SKM-1 treated with dmso at 0.1 percent for 144 hours (cell line): ENCODE measurements around the gene STAT6.
"Not testable (repeated sequence)": the region's sequence is repeated elsewhere in the genome, so short reads cannot be mapped to it uniquely, and the experiment has no call there.

Source experiments
- DNase-seq: peaks from one replicate; lab custom pipeline; 2025; ENCODE audit not compliant: unreplicated experiment; lab: John Stamatoyannopoulos, UW

Gene STAT6

DNA sequence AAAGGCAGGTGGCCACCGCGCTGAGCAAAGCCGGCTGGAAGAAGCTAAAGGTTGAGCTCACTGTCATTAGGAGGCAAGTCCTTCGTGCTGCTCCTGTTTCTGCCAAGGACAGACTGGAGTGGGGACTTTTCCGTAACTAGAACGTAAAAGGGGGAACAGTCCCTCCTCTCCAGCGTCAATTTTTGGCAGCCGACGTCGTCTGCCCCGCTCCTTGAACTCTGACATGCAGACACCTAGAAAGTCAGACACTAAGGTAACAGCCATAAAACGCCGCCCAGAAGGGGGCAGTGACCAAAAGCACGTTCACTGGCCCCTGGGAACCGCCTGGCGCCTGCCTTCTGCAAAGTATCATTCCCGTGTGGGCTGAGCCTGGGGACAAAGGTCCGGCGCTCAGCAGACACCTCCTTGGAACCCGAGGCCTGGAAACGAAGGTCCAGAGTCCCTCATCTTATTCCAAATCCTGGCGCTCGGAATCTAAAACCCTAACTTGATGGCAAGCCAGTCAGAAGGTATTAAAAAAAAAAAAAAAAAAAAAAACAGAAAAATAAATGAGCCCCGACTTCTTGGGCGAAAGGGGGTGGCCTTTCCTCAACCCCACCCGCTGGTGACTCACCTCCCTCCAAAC is 16.1 kb upstream of the STAT6 start:
- DNase-seq, result no peak

- no peak for DNase-seq
Measured at GRCh38 chr12:57126561-57126960, 15.4 kb upstream of the STAT6 start.

GRCh38 chr12:57126061-57126460 is 14.9 kb upstream of the STAT6 start:
- DNase-seq, result no peak

DNA sequence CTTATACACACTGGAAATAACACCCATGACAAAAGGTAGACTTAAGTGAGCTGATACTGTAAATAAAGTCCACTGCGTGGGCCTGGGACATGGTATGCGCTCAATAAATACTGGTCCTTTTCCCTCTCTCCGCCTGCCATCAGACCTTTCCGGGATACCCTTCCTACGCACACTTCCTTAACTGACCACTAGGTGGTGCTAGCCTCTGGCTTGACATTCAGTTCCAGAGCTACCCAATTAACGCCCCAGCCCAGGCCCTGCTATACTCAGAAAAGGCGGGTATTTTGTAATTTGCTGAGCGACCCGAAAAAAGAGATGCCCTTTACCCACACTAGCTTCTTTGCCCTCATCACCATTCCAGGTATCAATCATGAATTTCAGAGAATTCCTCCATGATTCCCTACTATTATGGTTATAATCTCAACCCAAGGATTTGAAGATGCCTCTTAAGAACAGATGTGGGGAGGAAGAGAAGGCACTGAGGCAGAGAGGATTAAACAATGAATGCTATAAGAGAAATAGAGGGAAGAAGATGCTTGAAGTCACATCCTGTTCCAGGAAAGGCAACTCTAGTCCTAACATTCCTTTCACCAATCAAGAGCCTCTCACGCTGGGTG is 13.2 kb upstream of the STAT6 start:
- DNase-seq, result peak; percentile 31

DNA sequence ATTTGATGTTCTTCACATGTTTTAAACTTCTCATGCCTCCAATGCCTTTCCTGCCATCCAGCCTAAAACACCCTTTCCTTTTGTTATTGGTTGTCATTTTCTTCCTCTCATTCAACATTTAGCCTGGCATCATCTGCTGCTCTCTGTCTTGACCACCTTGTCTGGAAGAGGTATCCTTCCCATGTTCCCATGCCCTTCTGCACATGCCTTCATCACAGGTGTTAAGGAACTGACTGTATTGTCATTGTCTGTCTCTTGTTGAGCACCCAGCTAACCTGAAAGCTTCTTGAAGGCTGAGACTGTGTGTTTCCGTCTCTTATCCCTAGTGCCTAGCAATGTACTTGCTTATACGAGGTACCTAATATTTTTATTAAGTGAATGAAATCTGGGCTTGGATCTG is 12.7 kb upstream of the STAT6 start:
- no peak for DNase-seq

DNA sequence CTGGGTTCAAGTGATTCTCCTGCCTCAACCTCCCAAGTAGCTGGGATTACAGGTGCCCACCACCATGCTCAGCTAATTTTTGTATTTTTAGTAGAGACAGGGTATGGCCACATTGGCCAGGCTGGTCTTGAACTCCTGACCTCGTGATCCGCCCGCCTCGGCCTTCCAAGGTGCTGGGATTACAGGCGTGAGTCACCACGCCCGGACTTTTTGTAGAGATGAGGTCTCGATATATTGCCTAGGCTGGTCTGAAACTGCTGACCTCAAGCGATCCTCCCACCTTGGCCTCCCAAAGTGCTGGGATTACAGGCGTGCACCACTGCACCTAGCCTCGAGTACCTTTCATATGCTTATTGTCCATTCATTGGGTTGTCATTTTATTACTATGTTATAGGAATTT is 9.6 kb upstream of the STAT6 start:
- DNase-seq, result not testable (repeated sequence)

- DNase-seq, result no peak
Measured at GRCh38 chr12:57119294-57120085, 8.3 kb upstream of the STAT6 start.

DNA sequence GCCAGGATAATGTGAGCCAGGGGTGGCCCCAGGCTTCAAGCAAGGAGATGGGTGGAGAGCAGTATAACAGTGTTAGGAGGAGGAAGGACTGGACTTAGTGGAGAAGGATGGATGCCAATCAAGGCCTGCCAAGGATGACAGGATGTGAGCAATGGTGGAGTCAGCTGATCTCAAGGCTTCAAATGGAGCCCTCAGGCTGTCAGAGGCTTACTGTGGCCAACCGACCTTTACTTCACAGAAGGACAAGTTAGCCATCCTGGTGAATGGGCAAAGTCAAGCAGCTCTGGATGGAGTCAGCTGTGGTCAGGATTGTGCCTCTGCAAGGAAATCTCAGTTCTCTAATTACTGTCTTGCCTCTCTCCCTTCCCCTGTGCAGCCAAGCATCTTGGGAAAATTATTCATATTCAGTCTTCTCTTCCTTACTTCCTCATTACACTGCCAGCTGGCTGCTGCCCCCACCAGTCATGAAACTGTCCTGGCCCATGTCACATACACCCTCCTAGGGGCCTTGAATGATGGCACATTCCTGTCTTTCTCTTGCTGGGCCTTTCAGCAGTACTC is 7.6 kb upstream of the STAT6 start:
- peak; percentile 20 for DNase-seq

DNA sequence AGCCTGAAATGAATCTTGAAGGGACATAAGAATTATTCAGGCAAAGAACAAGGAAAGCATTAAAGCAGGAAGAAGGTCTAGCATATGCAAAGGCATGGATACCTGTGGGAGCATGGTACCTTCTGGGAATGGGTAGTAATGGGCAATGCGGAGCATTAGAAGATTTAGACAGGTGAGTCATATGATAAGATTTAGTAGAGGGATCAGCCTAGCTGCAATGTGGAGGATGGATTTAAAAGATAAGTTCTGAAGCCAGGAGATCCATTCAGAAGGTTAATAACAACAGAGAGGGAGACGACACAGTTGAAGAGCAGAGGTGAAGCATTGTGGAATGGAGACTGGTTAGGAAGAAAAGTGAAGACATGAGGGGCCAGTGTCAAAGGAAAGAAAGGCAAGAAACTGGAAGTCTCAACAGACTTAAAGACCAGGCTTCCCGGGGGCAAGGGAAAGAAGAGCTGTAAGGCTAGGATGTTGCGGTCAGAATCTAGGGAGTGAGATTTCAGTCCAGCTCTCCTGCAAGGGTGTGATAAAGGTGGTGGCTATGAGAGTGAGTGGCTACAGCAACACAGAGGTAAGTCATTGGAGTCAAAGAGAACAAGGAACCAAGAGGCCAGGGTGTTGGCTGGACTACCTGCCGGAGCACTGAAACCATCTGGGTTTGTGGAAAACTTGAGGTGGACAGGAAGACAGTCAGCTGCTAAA is 5.6 kb upstream of the STAT6 start:
- DNase-seq, result no peak

- DNase-seq, result no peak
Measured at GRCh38 chr12:57112492-57113294, 1.5 kb upstream of the STAT6 start.

DNA sequence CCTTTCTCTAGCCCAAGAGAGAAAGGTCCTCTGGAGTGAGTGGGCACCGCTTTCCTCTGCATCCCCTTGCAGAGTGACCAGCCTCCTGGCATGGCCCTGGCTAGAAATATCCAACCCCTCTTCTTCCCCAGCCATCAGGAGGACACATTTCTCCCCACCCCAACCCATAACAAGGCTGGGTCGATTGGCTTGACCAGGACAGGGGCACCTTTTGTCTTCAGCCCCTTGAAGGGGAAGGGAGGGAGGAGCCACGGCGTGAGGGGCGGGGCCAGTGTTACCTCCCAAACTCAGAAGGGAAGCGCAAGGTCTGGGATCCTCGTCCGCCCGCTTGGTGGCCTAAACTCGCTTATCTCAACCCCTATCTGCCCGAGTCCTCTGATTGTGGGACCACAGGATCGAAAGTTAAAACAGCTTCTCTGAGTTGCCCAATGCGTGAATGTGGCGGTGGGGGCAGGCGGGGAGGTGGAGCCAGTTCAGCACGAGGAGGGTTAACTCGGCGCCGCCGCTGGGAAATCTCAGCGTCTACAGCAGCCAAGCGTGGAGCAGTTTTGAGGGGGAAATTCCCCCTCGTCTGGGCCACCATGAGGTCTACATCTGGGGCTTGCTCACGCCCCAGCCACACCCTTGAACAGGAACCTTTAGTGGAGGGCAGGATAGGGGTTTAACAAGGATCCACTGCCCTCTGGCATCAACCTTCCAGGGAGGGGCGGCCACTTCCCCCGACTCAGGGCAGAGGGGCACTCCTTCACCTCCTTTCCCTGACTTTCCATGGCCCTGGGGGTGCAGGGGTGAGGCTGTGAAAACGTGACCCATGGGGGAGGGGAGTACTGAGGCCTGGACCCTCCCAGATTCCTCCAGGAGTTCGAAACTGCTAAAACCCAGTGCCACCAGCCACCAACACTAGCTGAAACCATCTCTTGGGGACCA is 795 bp downstream of the STAT6 start:
- peak; percentile 37 for DNase-seq

- no peak for DNase-seq
Measured at GRCh38 chr12:57109207-57110103, 1.7 kb downstream of the STAT6 start.

DNA sequence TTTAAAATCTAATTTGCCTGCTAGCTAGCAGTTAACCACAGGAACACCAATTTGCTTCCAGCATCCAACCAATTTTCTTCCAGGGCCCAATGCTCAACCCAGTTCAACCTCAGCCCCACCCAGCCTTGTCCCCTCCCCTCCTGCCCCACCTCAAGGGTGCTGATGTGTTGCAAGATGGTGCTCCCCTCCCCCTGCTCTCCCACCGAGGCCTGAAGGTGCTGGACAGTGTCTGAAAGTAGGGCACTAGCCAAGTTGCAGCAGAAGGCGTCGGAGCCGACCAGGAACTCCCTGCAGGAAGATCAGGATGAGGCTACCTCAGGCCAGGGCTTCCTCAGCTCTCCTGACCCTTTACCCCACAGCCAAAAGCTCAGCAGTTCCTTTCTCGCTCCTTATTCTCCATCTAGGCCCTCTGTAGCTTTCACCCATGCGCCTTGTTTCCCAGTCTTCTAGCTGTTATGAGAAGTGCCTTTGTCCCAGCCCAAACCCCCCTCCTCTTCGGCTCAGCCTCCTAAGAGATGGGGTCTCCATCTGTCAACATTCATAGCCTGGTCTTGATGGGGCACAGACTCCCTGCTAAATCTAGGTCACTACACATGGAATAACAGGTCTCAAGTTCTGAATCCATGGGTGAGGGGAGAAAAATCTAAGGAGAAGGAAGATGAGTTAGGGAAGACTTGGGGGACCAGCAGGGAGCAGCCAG is 3.6 kb downstream of the STAT6 start:
- no peak for DNase-seq

DNA sequence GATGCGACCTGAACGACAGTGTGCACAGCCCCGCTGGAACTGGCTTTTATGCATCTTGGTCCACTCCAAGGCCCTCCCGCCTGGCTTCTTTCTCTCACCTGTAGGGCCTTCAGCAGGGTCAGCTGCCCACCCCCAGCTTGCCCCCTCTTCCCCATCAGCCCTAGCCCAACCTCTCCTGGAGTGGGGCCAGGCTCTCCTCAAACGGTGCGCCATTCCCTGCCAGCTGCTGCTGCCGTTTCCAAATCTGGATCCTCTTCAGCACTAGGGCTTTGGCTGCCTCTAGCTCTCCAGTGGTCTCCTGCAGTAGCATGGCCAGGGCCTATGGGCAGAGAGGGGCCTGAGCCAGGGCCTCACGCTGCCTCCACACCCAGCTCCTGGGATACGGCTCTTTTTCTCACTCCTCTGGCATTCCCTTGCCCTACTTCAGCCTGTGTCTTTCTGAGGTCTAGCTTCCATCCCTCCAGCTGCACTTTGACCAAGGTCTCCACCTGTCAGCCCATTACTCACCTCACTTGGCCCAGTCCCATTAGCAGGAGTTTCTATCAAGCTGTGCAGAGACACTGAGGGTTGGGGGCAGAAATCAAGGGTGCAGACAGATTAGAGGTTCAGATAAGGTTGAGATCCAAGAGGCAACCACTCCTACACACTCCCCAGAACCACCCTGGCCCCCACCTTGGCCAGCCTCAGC is 5.0 kb downstream of the STAT6 start:
- DNase-seq, result no peak

DNA sequence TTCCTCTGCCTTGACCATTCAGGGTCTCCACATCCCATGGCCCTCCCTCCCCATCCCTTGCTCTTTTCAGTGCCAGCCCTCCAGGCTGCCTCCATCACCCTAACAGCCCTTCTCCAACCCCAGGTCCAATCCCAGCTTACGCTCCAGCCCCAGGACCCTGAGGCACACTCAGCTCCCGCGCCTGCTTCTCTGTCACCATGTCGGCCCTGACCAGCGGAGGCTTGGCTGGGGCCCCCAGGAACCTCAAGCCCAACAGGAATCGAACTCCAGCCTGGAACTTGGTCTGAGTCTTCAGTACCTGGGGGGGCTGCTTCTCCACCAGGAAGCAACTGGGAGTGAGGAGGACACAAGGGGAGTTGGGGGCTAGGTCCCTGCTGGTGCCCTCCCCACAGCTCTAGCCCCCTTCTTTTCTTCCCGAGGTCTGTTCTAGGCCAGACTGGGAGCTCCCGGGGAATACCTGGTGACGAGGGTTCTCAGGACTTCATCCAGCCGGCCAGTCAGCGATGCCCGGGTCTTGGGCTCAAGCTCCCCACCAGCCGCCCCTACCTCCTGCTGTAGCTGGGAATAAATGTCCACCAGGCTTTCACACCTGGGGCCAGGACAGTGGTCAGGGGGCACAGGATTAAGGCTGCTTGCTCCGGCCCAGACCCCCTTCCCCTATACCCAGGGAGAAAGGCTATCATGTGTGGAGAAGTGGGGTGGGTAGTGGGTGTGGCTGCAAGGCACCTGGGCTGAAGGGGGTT is 6.0 kb downstream of the STAT6 start:
- DNase-seq, result no peak

DNA sequence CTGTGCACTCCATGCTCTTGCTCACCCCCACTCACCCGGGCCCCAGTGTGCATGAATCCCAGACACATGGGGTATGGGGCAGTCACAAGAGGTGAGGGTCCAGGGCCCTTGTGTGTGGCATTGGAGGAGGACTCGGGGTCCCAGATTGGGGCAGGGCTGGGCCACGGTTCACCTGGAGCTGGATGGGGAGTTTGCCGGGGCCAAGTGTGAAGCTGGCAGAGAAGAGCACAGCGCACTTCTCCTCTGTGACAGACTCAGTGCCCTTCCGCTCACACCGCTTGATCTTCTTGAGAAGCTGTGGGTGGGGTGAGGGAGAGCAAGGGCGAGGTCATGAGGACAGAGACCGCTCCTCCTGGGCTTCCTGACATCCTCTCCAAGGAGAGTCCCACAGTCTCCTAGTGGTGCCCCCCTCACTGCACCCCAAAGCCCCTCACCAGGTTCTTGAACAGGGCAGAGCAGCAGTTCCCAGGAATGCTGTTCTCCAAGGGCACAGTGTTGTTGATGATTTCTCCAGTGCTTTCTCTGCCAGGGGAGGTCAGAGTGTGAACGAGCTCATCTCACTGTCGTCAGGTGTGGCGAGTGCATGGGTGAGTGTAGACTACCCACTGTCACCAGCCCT is 6.8 kb downstream of the STAT6 start:
- no peak for DNase-seq
